ENCODE measurements around the gene GATA5.

DNA sequence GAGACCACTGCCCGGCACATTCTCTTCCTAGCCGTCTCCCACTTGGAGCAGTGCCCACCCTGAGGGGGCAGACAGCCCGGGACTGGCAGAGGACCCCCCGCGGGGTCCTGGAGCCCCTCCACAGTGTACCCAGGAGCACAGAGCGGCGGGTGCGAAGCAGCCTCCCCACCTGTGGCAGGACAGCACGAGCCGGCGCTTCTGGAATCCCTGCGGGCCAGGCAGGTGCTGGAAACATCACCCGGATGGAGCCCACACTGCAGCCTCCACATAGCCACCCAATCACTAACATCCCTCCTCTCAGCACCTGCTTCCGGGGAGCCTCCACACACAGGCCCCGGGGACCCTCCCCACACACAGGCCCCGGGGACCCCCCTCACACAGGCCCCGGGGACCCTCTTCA, 18.7 kb downstream of the GATA5 start:
- TF ChIP-seq POLR2AphosphoS5 (IDR thresholded peaks at IDR 0.05; ENCODE audit: low read depth, low read length) (no peak), POLR2A (IDR thresholded peaks at IDR 0.05; ENCODE audit: low read depth, low read length) (no peak)

Data from GM12892 (cell line).